Kidney epithelial cell (primary cell): ENCODE data around the gene HIKESHI. TPM values are rescaled to one million over a fixed set of nuclear protein-coding genes. Genes with fewer than 3 reads are reported as not detected.

ENCODE experiments used
- DNase-seq: peaks from one replicate; pipeline ENCODE4 v3.0.0-alpha.2; 2010; ENCODE audit warnings: low read depth
- H3K27me3 ChIP-seq: 2 replicates; pipeline ENCODE4 v1.6.0; 2011; ENCODE audit warnings: low read length; ENCODE audit not compliant: control insufficient read depth, insufficient read depth
- H3K36me3 ChIP-seq: 2 replicates; pipeline ENCODE4 v1.5.1; 2011; ENCODE audit warnings: low read length; ENCODE audit not compliant: control insufficient read depth, insufficient read depth
- H3K4me3 ChIP-seq: 2 replicates; pipeline ENCODE4 v1.5.1; 2011; ENCODE audit warnings: low read depth, mild to moderate bottlenecking, control low read depth, low read length
- CTCF ChIP-seq: IDR thresholded peaks from 2 replicates; pipeline ENCODE4 v1.5.1; 2011; ENCODE audit warnings: mild to moderate bottlenecking, moderate library complexity, low read length, control low read depth, inconsistent platforms; ENCODE audit not compliant: insufficient read depth, poor library complexity, severe bottlenecking
- total RNA-seq: library from RNA; depleted of rRNA; stranded (reverse); fragments of >200 nt; gene quantifications from 2 replicates; pipeline ENCODE4 v1.2.3, GENCODE V29; 2015

Gene HIKESHI
- total RNA-seq, 1 donor from 2014 or later: 34.6 TPM

GRCh38 chr11:86274999-86275398 lies 27.0 kb upstream of the HIKESHI start:
- H3K4me3 ChIP-seq: no peak overlapping the region
- DNase-seq: no peak
- H3K36me3 ChIP-seq: peaks cover 1% of the 10 kb centered on the region
- H3K27me3 ChIP-seq: no peaks in the 10 kb centered on the region
- TF ChIP-seq CTCF: no peak

GRCh38 chr11:86275493-86276370 lies 26.3 kb upstream of the HIKESHI start:
- Histone ChIP-seq H3K36me3 (peaks cover 1% of the 10 kb centered on the region), H3K4me3 (no peak overlapping the region), H3K27me3 (no peaks in the 10 kb centered on the region)
- peak; percentile 1 for TF ChIP-seq CTCF
- no peak for DNase-seq

- Histone ChIP-seq H3K36me3 (peaks cover 1% of the 10 kb centered on the region), H3K4me3 (no peak overlapping the region), H3K27me3 (no peaks in the 10 kb centered on the region)
- no peak for TF ChIP-seq CTCF
- DNase-seq: no peak
Observed at GRCh38 chr11:86277741-86278140, 24.3 kb upstream of the HIKESHI start.

- no peak for TF ChIP-seq CTCF
- H3K27me3 ChIP-seq: no peaks in the 10 kb centered on the region
- no peak for DNase-seq
- peaks cover 1% of the 10 kb centered on the region for H3K36me3 ChIP-seq
- H3K4me3 ChIP-seq: no peak overlapping the region
Observed at GRCh38 chr11:86278226-86278625, 23.8 kb upstream of the HIKESHI start.

- no peak overlapping the region for H3K4me3 ChIP-seq
- H3K27me3 ChIP-seq: no peaks in the 10 kb centered on the region
- TF ChIP-seq CTCF: no peak
- peaks cover 1% of the 10 kb centered on the region for H3K36me3 ChIP-seq
- no peak for DNase-seq
Observed at GRCh38 chr11:86279747-86280146, 22.3 kb upstream of the HIKESHI start.

- no peak for DNase-seq
- H3K4me3 ChIP-seq: no peak overlapping the region
- H3K36me3 ChIP-seq: no peaks in the 10 kb centered on the region
- no peaks in the 10 kb centered on the region for H3K27me3 ChIP-seq
- no peak for TF ChIP-seq CTCF
Observed at GRCh38 chr11:86287468-86287796, 14.6 kb upstream of the HIKESHI start.
